K562 (cell line): ENCODE results near the gene TMC1.

ENCODE experiments used
- CHD7 ChIP-seq: fragments of 200-600 bp; sonication (generic); IDR thresholded peaks from one replicate; pipeline ENCODE4 v1.6.1; 2012; ENCODE audit warnings: mild to moderate bottlenecking, low read depth, low read length, inconsistent platforms
- CTCF ChIP-seq, 3 experiments: IDR thresholded peaks in 2 of 3; conservative IDR thresholded peaks in 1 of 3; 2 replicates each; pipeline ENCODE4 v1.5.1; 2011 to 2012; ENCODE audit warnings: low read length in 3 of 3, mild to moderate bottlenecking in 3 of 3, control low read depth in 2 of 3, improper control_type of control experiment in 1 of 3, inconsistent platforms in 1 of 3, low read depth in 1 of 3, mixed read lengths in 1 of 3, moderate library complexity in 1 of 3; ENCODE audit not compliant: insufficient read depth in 2 of 3
- MTA2 ChIP-seq: fragments of 450-650 bp; IDR thresholded peaks from 2 replicates; pipeline ENCODE4 v1.6.1; 2016; ENCODE audit warnings: low read depth
- NFIX ChIP-seq: fragments of 250-450 bp; sonication (Bioruptor Pico); IDR thresholded peaks from 2 replicates; pipeline ENCODE4 v1.4.0; 2020; ENCODE audit warnings: low read depth, mild to moderate bottlenecking, moderate library complexity

GRCh38 chr9:72658703-72659102 lies 137.3 kb downstream of the TMC1 start:
- TF ChIP-seq CHD7 (no peak), NFIX (CRISPR knock-in tag) (no peak), MTA2 (no peak), CTCF (IDR thresholded peaks at IDR 0.05 in 2 of 3, conservative IDR thresholded peaks at IDR 0.05 in 1 of 3; ENCODE audit: insufficient read depth in 2 of 3, low read depth in 1 of 3, low read length in 3 of 3) (no peak)
